B cell (primary cell): ENCODE data around the gene NANOGP8. TPM values are rescaled to one million over a fixed set of nuclear protein-coding genes. Genes with fewer than 3 reads are reported as not detected.

ENCODE experiments used
- ATAC-seq: fragments of 200-7000 bp; cut with Tn5 transposase; one replicate; pipeline ENCODE4 v1.10.0; 2021; ENCODE audit warnings: low read depth, mild to moderate bottlenecking, moderate number of reproducible peaks, moderate library complexity
- CTCF ChIA-PET: fragments of 350-600 bp; sonication (Branson Sonifier 250); formaldehyde crosslinking; loops from one replicate; lab custom pipeline; 2021; ENCODE audit warnings: antibody characterized with exemption, inconsistent platforms; lab: Charles Lee
- POLR2A ChIA-PET: fragments of 350-600 bp; sonication (Branson Sonifier 250); formaldehyde crosslinking; loops from one replicate; lab custom pipeline; 2021; ENCODE audit warnings: antibody characterized with exemption; lab: Charles Lee
- DNase-seq: peaks from one replicate; pipeline ENCODE4 v3.0.0; 2013
- H2AFZ ChIP-seq: 2 replicates; pipeline ENCODE4 v1.6.1; 2012; ENCODE audit warnings: mild to moderate bottlenecking, low read depth, low read length; ENCODE audit not compliant: insufficient read depth, poor library complexity, severe bottlenecking
- H3K27ac ChIP-seq, 2 donors: 1 replicate in 1 of 2; 2 replicates in 1 of 2; pipeline ENCODE4 v1.5.1; 2012 to 2013; ENCODE audit warnings: low read length in 2 of 2, mild to moderate bottlenecking in 2 of 2, moderate library complexity in 1 of 2
- H3K27me3 ChIP-seq, 4 experiments: fragments of 200-600 bp in 1 of 4; sonication (generic) in 1 of 4; replicated peaks in 1 of 4; 1 replicate in 2 of 4; 2 replicates in 2 of 4; pipeline versions ENCODE4 v1.6.1 to v1.7.0; 2013 to 2016; ENCODE audit warnings: low read length in 3 of 4, mild to moderate bottlenecking in 2 of 4, mixed read lengths in 1 of 4, moderate library complexity in 1 of 4; ENCODE audit not compliant: insufficient read depth in 4 of 4, control insufficient read depth in 3 of 4; ENCODE audit errors: control extremely low read depth in 1 of 4
- H3K36me3 ChIP-seq, 2 experiments: replicated peaks in 1 of 2; 1 replicate in 1 of 2; 2 replicates in 1 of 2; pipeline versions ENCODE4 v1.6.1 to v1.7.1; 2013; ENCODE audit warnings: low read length in 1 of 2; ENCODE audit not compliant: insufficient read depth in 2 of 2, control insufficient read depth in 1 of 2; ENCODE audit errors: control extremely low read depth in 1 of 2, extremely low read depth in 1 of 2
- H3K4me1 ChIP-seq, 2 donors: fragments of 200-600 bp in 1 of 2; sonication (generic) in 1 of 2; 1 replicate in 1 of 2; 2 replicates in 1 of 2; pipeline versions ENCODE4 v1.5.1 to v1.6.1; 2013 to 2017; ENCODE audit warnings: low read length in 2 of 2; ENCODE audit not compliant: control insufficient read depth in 2 of 2, insufficient read depth in 2 of 2
- H3K4me2 ChIP-seq: replicated peaks from 2 replicates; pipeline ENCODE3; 2012; ENCODE audit warnings: mild to moderate bottlenecking, low read depth, low read length; ENCODE audit not compliant: poor library complexity, severe bottlenecking
- H3K4me3 ChIP-seq, 5 experiments: fragments of 200-600 bp in 1 of 5; sonication (generic) in 1 of 5; 1 replicate in 3 of 5; 2 replicates in 2 of 5; pipeline versions ENCODE4 v1.5.1 to v1.7.0; 2011 to 2016; ENCODE audit warnings: low read length in 4 of 5, mild to moderate bottlenecking in 4 of 5, low read depth in 2 of 5, control low read depth in 1 of 5, moderate library complexity in 1 of 5; ENCODE audit not compliant: insufficient read depth in 1 of 5; ENCODE audit errors: control extremely low read depth in 1 of 5, extremely low read depth in 1 of 5
- H3K79me2 ChIP-seq: fragments of 200-600 bp; sonication (generic); one replicate; pipeline ENCODE4 v1.6.0; 2016; ENCODE audit warnings: low read length; ENCODE audit not compliant: control insufficient read depth, insufficient read depth
- H3K9ac ChIP-seq: fragments of 200-600 bp; sonication (generic); 2 replicates; pipeline ENCODE4 v1.6.1; 2017; ENCODE audit warnings: mild to moderate bottlenecking, low read length, moderate library complexity
- H3K9me3 ChIP-seq, 3 donors: one replicate each; pipeline versions ENCODE4 v1.6.1 to v1.7.1; 2013; ENCODE audit warnings: low read length in 2 of 3; ENCODE audit not compliant: control insufficient read depth in 2 of 3, insufficient read depth in 1 of 3; ENCODE audit errors: control extremely low read depth in 1 of 3
- H4K20me1 ChIP-seq: 2 replicates; pipeline ENCODE4 v1.6.0; 2012; ENCODE audit warnings: mild to moderate bottlenecking, low read length; ENCODE audit not compliant: insufficient read depth, control insufficient read depth, poor library complexity, severe bottlenecking
- H3K27ac Mint-ChIP-seq: one replicate; pipeline ENCODE4 v1.8.0; 2021; ENCODE audit warnings: mixed read lengths
- H3K27me3 Mint-ChIP-seq: one replicate; pipeline ENCODE4 v1.8.0; 2021; ENCODE audit warnings: mixed read lengths
- H3K4me1 Mint-ChIP-seq: one replicate; pipeline ENCODE4 v1.8.0; 2021; ENCODE audit warnings: mixed read lengths
- H3K4me3 Mint-ChIP-seq: one replicate; pipeline ENCODE4 v1.8.0; 2021; ENCODE audit warnings: mixed read lengths
- H3K9me3 Mint-ChIP-seq: one replicate; pipeline ENCODE4 v1.8.0; 2022; ENCODE audit warnings: mixed read lengths; ENCODE audit not compliant: insufficient read depth
- CTCF ChIP-seq: fragments of 200-600 bp; IDR thresholded peaks from one replicate; pipeline ENCODE4 v1.8.0; 2022; ENCODE audit warnings: antibody characterized with exemption, mild to moderate bottlenecking
- EZH2 ChIP-seq: IDR thresholded peaks from 2 replicates; pipeline ENCODE4 v1.6.1; 2012; ENCODE audit warnings: borderline replicate concordance, low read depth, mild to moderate bottlenecking, moderate library complexity, low read length; ENCODE audit not compliant: insufficient read depth, poor library complexity, severe bottlenecking
- WGBS: methylation state at CpG from one replicate; pipeline ENCODE4 v1.1.5; 2013; ENCODE audit warnings: missing lambda C conversion rate; ENCODE audit not compliant: insufficient coverage; 5-methylcytosine and 5-hydroxymethylcytosine counted together
- intact Hi-C: fragments of 100-400 bp; cut with micrococcal nuclease; formaldehyde crosslinking; loops from one replicate; pipeline ENCODE4 v1.10.0; 2022
- polyA plus RNA-seq: library from polyadenylated mRNA; depleted of rRNA; stranded (reverse); fragments of >200 nt; gene quantifications from 2 replicates; pipeline ENCODE4 v1.2.3, GENCODE V29; 2012
- total RNA-seq, 2 donors: library from RNA; stranded (reverse); fragments of 120-200 nt in 1 of 2; gene quantifications; 1 replicate in 1 of 2; 2 replicates in 1 of 2; pipeline versions ENCODE4 v1.2.3 to v1.2.4, GENCODE V29; 2013 to 2022

NANOGP8 gene
- total and polyA plus RNA-seq, 2 donors (not counting 1 experiment from before 2014, with no cell fraction given) = 0.18 TPM; not detected in 1

GRCh38 chr15:35112346-35112745 is 27.3 kb upstream of the NANOGP8 start:
- Mint-ChIP-seq H3K4me3 (no peak overlapping the region), H3K27me3 (peaks cover 4% of the 10 kb centered on the region), H3K4me1 (no peaks in the 10 kb centered on the region), H3K27ac (no peak overlapping the region), H3K9me3 (no peaks in the 10 kb centered on the region)
- CTCF ChIA-PET = no interaction called here
- Histone ChIP-seq H3K27me3 (no peaks in the 10 kb centered on the region), H3K9ac (no peak overlapping the region), H3K4me1 (no peaks in the 10 kb centered on the region), H4K20me1 (no peaks in the 10 kb centered on the region), H3K9me3 (no peaks in the 10 kb centered on the region), H3K79me2 (no peaks in the 10 kb centered on the region), H3K4me3 (no peak overlapping the region), H3K27ac (no peak overlapping the region), H3K4me2 (no peak overlapping the region), H2AFZ (no peak overlapping the region), H3K36me3 (no peaks in the 10 kb centered on the region)
- DNase-seq = no peak
- POLR2A ChIA-PET = no interaction called here
- ATAC-seq = no peak
- no peak for TF ChIP-seq CTCF
- TF ChIP-seq EZH2 = no peak
- intact Hi-C loops = no loop called here
- WGBS = no CpG with 5 or more reads among the region's 2 CpGs

- Histone ChIP-seq H3K79me2 (no peaks in the 10 kb centered on the region), H3K9ac (no peak overlapping the region), H4K20me1 (no peaks in the 10 kb centered on the region), H2AFZ (no peak overlapping the region), H3K4me1 (no peaks in the 10 kb centered on the region), H3K36me3 (no peaks in the 10 kb centered on the region), H3K27me3 (no peaks in the 10 kb centered on the region), H3K4me2 (no peak overlapping the region), H3K27ac (no peak overlapping the region), H3K9me3 (no peaks in the 10 kb centered on the region), H3K4me3 (no peak overlapping the region)
- no peak for DNase-seq
- Mint-ChIP-seq H3K27ac (no peak overlapping the region), H3K4me3 (no peak overlapping the region), H3K9me3 (no peaks in the 10 kb centered on the region), H3K4me1 (no peaks in the 10 kb centered on the region), H3K27me3 (peaks cover 4% of the 10 kb centered on the region)
- ChIA-PET CTCF (no interaction called here), POLR2A (no interaction called here)
- intact Hi-C loops = no loop called here
- no peak for ATAC-seq
- TF ChIP-seq EZH2 (no peak), CTCF (no peak)
These were observed 26.8 kb upstream of the NANOGP8 start for GRCh38 chr15:35111861-35112260.
